CD8-positive, alpha-beta memory T cell (primary cell): ENCODE measurements around the gene TUBB2A. TPM values are rescaled to one million over a fixed set of nuclear protein-coding genes. Genes with fewer than 3 reads are reported as not detected.

ENCODE experiments used
- CTCF ChIA-PET: fragments of 350-600 bp; sonication (Branson Sonifier 250); formaldehyde crosslinking; loops from one replicate; lab custom pipeline; 2021; ENCODE audit warnings: antibody characterized with exemption; lab: Charles Lee
- POLR2A ChIA-PET: fragments of 350-600 bp; sonication (Branson Sonifier 250); formaldehyde crosslinking; loops from one replicate; lab custom pipeline; 2021; ENCODE audit warnings: antibody characterized with exemption; lab: Charles Lee
- DNase-seq, 5 donors: peaks; one replicate each; pipeline versions ENCODE4 v3.0.0 to v3.0.0-alpha.2; 2020 to 2022; ENCODE audit warnings: mixed read lengths in 1 of 5
- H3K27ac ChIP-seq: one replicate; pipeline ENCODE4 v1.7.0; 2013; ENCODE audit warnings: low read depth, mild to moderate bottlenecking, low read length, moderate library complexity
- H3K27me3 ChIP-seq: 2 replicates; pipeline ENCODE4 v1.7.0; 2013; ENCODE audit warnings: low read length, mild to moderate bottlenecking; ENCODE audit not compliant: insufficient read depth, poor library complexity, severe bottlenecking
- H3K36me3 ChIP-seq: 2 replicates; pipeline ENCODE4 v1.7.0; 2013; ENCODE audit warnings: mild to moderate bottlenecking, low read length, moderate library complexity; ENCODE audit not compliant: insufficient read depth
- H3K4me1 ChIP-seq: 2 replicates; pipeline ENCODE4 v1.7.0; 2013; ENCODE audit warnings: mild to moderate bottlenecking, low read length, moderate library complexity; ENCODE audit not compliant: insufficient read depth
- H3K4me3 ChIP-seq: 2 replicates; pipeline ENCODE4 v1.7.0; 2013; ENCODE audit warnings: mild to moderate bottlenecking, low read length
- H3K9me3 ChIP-seq: 2 replicates; pipeline ENCODE4 v1.7.0; 2013; ENCODE audit warnings: mild to moderate bottlenecking, low read length
- H3K27ac Mint-ChIP-seq, 8 donors: one replicate each; pipeline ENCODE4 v1.8.0; 2020 to 2021; ENCODE audit warnings: mixed read lengths in 8 of 8, mild to moderate bottlenecking in 6 of 8, inconsistent platforms in 3 of 8, moderate library complexity in 3 of 8
- H3K27me3 Mint-ChIP-seq, 2 donors: one replicate each; pipeline ENCODE4 v1.8.0; 2020 to 2021; ENCODE audit warnings: mixed read lengths in 2 of 2, mild to moderate bottlenecking in 1 of 2, moderate library complexity in 1 of 2
- H3K36me3 Mint-ChIP-seq, 3 donors: one replicate each; pipeline ENCODE4 v1.8.0; 2020 to 2021; ENCODE audit warnings: mixed read lengths in 3 of 3, inconsistent platforms in 1 of 3, mild to moderate bottlenecking in 1 of 3
- H3K4me1 Mint-ChIP-seq, 3 donors: one replicate each; pipeline ENCODE4 v1.8.0; 2020 to 2021; ENCODE audit warnings: mixed read lengths in 3 of 3, inconsistent platforms in 1 of 3, mild to moderate bottlenecking in 1 of 3
- H3K4me3 Mint-ChIP-seq, 7 donors: one replicate each; pipeline ENCODE4 v1.8.0; 2020 to 2021; ENCODE audit warnings: mixed read lengths in 7 of 7, mild to moderate bottlenecking in 6 of 7, moderate library complexity in 4 of 7, inconsistent platforms in 2 of 7
- H3K9me3 Mint-ChIP-seq, 5 donors: one replicate each; pipeline ENCODE4 v1.8.0; 2020 to 2022; ENCODE audit warnings: mixed read lengths in 5 of 5, mild to moderate bottlenecking in 3 of 5, moderate library complexity in 2 of 5, inconsistent platforms in 1 of 5
- polyA plus RNA-seq: library from polyadenylated mRNA; unstranded; fragments of 300-500 nt; fragmentation: Illumina TruSeq; gene quantifications from one replicate; pipeline ENCODE4 v1.2.3, GENCODE V29; 2021
- total RNA-seq, 2 experiments: library from RNA; stranded (reverse); gene quantifications; one replicate each; pipeline ENCODE4 v1.2.3, GENCODE V29; 2021

TUBB2A gene
- total and polyA plus RNA-seq, 3 experiments from 2014 or later, result 3.5 to 7.3 (median 3.9) TPM

- Mint-ChIP-seq H3K27me3 (no peaks in the 10 kb centered on the region), H3K36me3 (peaks cover 0 to 5% (median 0%) of the 10 kb centered on the region in 3 donors), H3K4me1 (peaks cover 12 to 14% (median 13%) of the 10 kb centered on the region in 3 donors), H3K27ac (peak overlapping the region in 1 of 8 donors; percentile 11), H3K4me3 (no peak overlapping the region), H3K9me3 (no peaks in the 10 kb centered on the region)
- ChIA-PET POLR2A (interaction anchor here (0.6 kb wide), 1 partner anchor 339 kb away, joined by 3 read pairs; no protein-coding TSS in a partner anchor), CTCF (interaction anchor here (2.5 to 3.5 kb wide), 2 partner anchors 128 to 129 kb away, joined by 13 read pairs; no protein-coding TSS in a partner anchor)
- no peak for DNase-seq
- Histone ChIP-seq H3K27ac (no peak overlapping the region), H3K4me3 (no peak overlapping the region), H3K36me3 (no peaks in the 10 kb centered on the region), H3K27me3 (no peaks in the 10 kb centered on the region), H3K9me3 (no peaks in the 10 kb centered on the region), H3K4me1 (peaks cover 9% of the 10 kb centered on the region)
Measured at GRCh38 chr6:3122823-3123182, 34.5 kb downstream of the TUBB2A start.

DNA sequence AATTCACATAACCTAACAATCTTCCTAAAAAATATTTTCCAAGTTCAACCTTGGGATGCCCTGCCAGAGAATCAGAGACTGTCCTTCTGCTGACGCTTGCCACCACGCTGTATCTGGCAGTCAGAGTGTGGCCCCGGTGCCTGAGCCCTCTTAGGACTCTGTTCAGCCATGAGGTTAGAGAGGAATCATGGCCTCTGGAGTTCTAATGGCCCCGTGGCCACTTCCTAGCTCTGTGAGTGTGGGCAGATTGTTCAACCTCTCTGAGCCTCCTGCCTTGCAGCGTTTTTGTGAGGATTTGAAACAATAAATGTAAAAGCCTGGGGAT, 36.6 kb downstream of the TUBB2A start:
- Histone ChIP-seq H3K4me1 (peaks cover 13% of the 10 kb centered on the region), H3K36me3 (no peaks in the 10 kb centered on the region), H3K9me3 (no peaks in the 10 kb centered on the region), H3K4me3 (no peak overlapping the region), H3K27ac (no peak overlapping the region), H3K27me3 (no peaks in the 10 kb centered on the region)
- Mint-ChIP-seq H3K4me1 (peaks cover 16 to 18% (median 16%) of the 10 kb centered on the region in 3 donors), H3K9me3 (no peaks in the 10 kb centered on the region), H3K4me3 (no peak overlapping the region), H3K27me3 (no peaks in the 10 kb centered on the region), H3K27ac (no peak overlapping the region), H3K36me3 (peaks cover 0 to 6% (median 0%) of the 10 kb centered on the region in 3 donors)
- DNase-seq, result no peak
- ChIA-PET CTCF (interaction anchor here (1.0 to 3.5 kb wide), 3 partner anchors 45 to 138 kb away, joined by 3 to 13 read pairs (median 7); partner anchors contain the start of gene PSMG4), POLR2A (no interaction called here)

GRCh38 chr6:3119040-3119723, 38.2 kb downstream of the TUBB2A start:
- peaks cover 16 to 18% (median 16%) of the 10 kb centered on the region in 3 donors for H3K4me1 Mint-ChIP-seq
- no peak for DNase-seq
- Histone ChIP-seq H3K9me3 (no peaks in the 10 kb centered on the region), H3K4me3 (peak overlapping the region; percentile 75), H3K36me3 (no peaks in the 10 kb centered on the region), H3K27me3 (no peaks in the 10 kb centered on the region), H3K27ac (peak overlapping the region; percentile 90), H3K4me1 (peaks cover 13% of the 10 kb centered on the region)
- ChIA-PET CTCF (interaction anchor here (0.8 to 3.5 kb wide), 5 partner anchors 9 to 140 kb away, joined by 3 to 13 read pairs (median 4); partner anchors contain the start of gene PSMG4), POLR2A (interaction anchor here (0.6 to 1.4 kb wide), 4 partner anchors 56 to 182 kb away, joined by 3 to 16 read pairs (median 4); no protein-coding TSS in a partner anchor)
- H3K4me3 Mint-ChIP-seq, result peak overlapping the region; percentile 87 to 97 (median 91)
- peaks cover 0 to 18% (median 0%) of the 10 kb centered on the region in 3 donors for H3K36me3 Mint-ChIP-seq
- no peaks in the 10 kb centered on the region for H3K27me3 Mint-ChIP-seq
- peak overlapping the region; percentile 9 to 96 (median 74) for H3K27ac Mint-ChIP-seq
- no peaks in the 10 kb centered on the region for H3K9me3 Mint-ChIP-seq

DNA sequence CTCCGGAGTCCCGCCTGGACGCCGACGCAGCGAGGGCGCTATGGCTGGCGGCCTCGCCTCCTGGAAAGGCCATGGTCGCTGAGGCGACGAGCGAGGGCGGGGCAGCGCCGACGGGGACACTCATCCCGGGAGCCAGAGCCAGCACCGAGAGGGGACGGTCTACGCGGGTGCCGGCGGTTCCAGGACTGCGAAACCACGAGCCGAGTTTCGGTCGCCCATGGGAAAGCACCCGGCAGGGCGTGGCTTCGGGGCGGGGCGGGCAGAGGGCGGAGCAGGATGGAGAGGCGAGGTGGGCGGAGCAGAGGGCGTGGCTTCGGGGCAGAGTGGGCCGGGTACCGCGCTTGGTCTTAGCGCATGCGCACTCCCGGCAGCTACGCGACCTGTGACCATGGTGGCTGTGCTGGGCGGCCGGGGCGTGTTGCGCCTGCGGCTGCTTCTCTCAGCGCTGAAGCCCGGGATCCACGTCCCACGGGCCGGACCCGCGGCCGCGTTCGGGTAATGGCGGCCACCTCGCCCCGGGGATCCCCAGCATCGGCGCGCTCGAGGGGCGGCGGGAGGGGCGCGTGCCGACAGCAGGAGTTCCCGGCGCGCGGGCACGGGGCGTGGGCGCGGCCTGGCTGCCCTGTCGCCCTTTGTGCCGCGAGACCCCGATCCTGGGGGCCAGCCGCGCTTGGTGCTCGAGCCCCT, 38.8 kb downstream of the TUBB2A start, which contains the start of gene BPHL:
BPHL (plus strand) TSS at position 359 of the 687 bp plus-strand sequence; CDS start at position 389, 30 bp downstream.
- H3K27ac ChIP-seq, result peak within 1 kb of the TSS; percentile 90
- CTCF ChIA-PET, result interaction anchor here (0.8 kb wide), 1 partner anchor 133 kb away, joined by 4 read pairs; no protein-coding TSS in a partner anchor
- no peaks in the 10 kb centered on the region for H3K9me3 ChIP-seq
- H3K27me3 ChIP-seq, result no peaks in the 10 kb centered on the region
- Mint-ChIP-seq H3K9me3 (no peaks in the 10 kb centered on the region), H3K4me3 (peak within 1 kb of the TSS; percentile 87 to 97 (median 91)), H3K4me1 (peaks cover 16 to 18% (median 16%) of the 10 kb centered on the region in 3 donors), H3K36me3 (peaks cover 0 to 23% (median 0%) of the 10 kb centered on the region in 3 donors), H3K27me3 (no peaks in the 10 kb centered on the region), H3K27ac (peak within 1 kb of the TSS; percentile 81 to 97 (median 95))
- peak within 1 kb of the TSS; percentile 75 for H3K4me3 ChIP-seq
- POLR2A ChIA-PET, result interaction anchor here (1.0 to 1.4 kb wide), 2 partner anchors 55 to 141 kb away, joined by 3 to 4 read pairs; no protein-coding TSS in a partner anchor
- peaks cover 2% of the 10 kb centered on the region for H3K36me3 ChIP-seq
- peaks cover 13% of the 10 kb centered on the region for H3K4me1 ChIP-seq
- peak; percentile 99 to 100 (median 99) for DNase-seq

DNA sequence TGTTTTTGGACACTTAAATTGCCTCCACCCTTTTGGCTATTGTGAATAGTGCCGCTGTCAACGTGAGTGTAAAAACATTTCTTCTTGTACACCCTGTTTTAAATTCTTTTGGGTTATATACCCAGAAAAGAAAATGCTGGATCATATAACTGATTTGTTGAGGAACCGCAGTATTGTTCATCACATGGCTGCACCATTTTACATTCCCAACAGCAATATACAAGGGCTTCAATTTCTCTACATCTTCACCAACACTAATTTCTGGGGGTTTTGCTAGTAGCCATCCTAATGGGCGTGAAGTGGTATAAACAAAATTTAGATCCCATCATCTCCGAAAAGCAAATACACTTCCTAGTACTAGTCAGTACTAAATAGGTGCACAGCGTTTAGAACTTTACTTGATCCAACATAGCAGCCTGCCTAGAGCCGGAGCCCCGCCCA, 39.4 kb downstream of the TUBB2A start:
- peaks cover 0 to 29% (median under 1%) of the 10 kb centered on the region in 3 donors for H3K36me3 Mint-ChIP-seq
- CTCF ChIA-PET, result interaction anchor here (0.8 kb wide), 1 partner anchor 134 kb away, joined by 4 read pairs; no protein-coding TSS in a partner anchor
- no peak for DNase-seq
- Histone ChIP-seq H3K4me1 (peaks cover 13% of the 10 kb centered on the region), H3K9me3 (no peaks in the 10 kb centered on the region), H3K27ac (peak overlapping the region; percentile 90), H3K27me3 (no peaks in the 10 kb centered on the region), H3K36me3 (peaks cover 6% of the 10 kb centered on the region), H3K4me3 (peak overlapping the region; percentile 75)
- peak overlapping the region; percentile 81 to 97 (median 95) for H3K27ac Mint-ChIP-seq
- H3K4me1 Mint-ChIP-seq, result peaks cover 16 to 18% (median 16%) of the 10 kb centered on the region in 3 donors
- POLR2A ChIA-PET, result interaction anchor here (1.0 to 1.4 kb wide), 2 partner anchors 54 to 141 kb away, joined by 3 to 4 read pairs; no protein-coding TSS in a partner anchor
- peak overlapping the region; percentile 87 to 97 (median 91) for H3K4me3 Mint-ChIP-seq
- no peaks in the 10 kb centered on the region for H3K9me3 Mint-ChIP-seq
- H3K27me3 Mint-ChIP-seq, result no peaks in the 10 kb centered on the region

- Mint-ChIP-seq H3K4me1 (peaks cover 11 to 16% (median 15%) of the 10 kb centered on the region in 3 donors), H3K36me3 (peaks cover 0 to 59% (median 10%) of the 10 kb centered on the region in 3 donors), H3K27ac (peak overlapping the region in 3 of 8 donors; percentile 23 to 79 (median 73)), H3K27me3 (no peaks in the 10 kb centered on the region), H3K9me3 (no peaks in the 10 kb centered on the region), H3K4me3 (no peak overlapping the region)
- Histone ChIP-seq H3K4me3 (no peak overlapping the region), H3K36me3 (peaks cover 20% of the 10 kb centered on the region), H3K27ac (no peak overlapping the region), H3K9me3 (no peaks in the 10 kb centered on the region), H3K27me3 (no peaks in the 10 kb centered on the region), H3K4me1 (peaks cover 11% of the 10 kb centered on the region)
- ChIA-PET POLR2A (no interaction called here), CTCF (interaction anchor here (1.3 kb wide), 1 partner anchor 140 kb away, joined by 5 read pairs; no protein-coding TSS in a partner anchor)
- no peak for DNase-seq
Measured at GRCh38 chr6:3114377-3114776, 43.0 kb downstream of the TUBB2A start.

- Histone ChIP-seq H3K4me1 (no peaks in the 10 kb centered on the region), H3K27me3 (no peaks in the 10 kb centered on the region), H3K4me3 (no peak overlapping the region), H3K9me3 (no peaks in the 10 kb centered on the region), H3K36me3 (peaks cover 41% of the 10 kb centered on the region), H3K27ac (no peak overlapping the region)
- peaks cover 3 to 9% (median 6%) of the 10 kb centered on the region in 3 donors for H3K4me1 Mint-ChIP-seq
- H3K27me3 Mint-ChIP-seq, result no peaks in the 10 kb centered on the region
- peaks cover 6 to 87% (median 29%) of the 10 kb centered on the region in 3 donors for H3K36me3 Mint-ChIP-seq
- CTCF ChIA-PET, result interaction anchor here (1.0 to 1.3 kb wide), 2 partner anchors 8 to 142 kb away, joined by 3 read pairs; no protein-coding TSS in a partner anchor
- peak overlapping the region in 2 of 8 donors; percentile 18 to 76 for H3K27ac Mint-ChIP-seq
- DNase-seq, result no peak
- H3K9me3 Mint-ChIP-seq, result no peaks in the 10 kb centered on the region
- H3K4me3 Mint-ChIP-seq, result no peak overlapping the region
- POLR2A ChIA-PET, result no interaction called here
Measured at GRCh38 chr6:3109761-3110160, 47.6 kb downstream of the TUBB2A start.
